Measurements from ENCODE around the gene CPLX1.

Gene CPLX1

DNA sequence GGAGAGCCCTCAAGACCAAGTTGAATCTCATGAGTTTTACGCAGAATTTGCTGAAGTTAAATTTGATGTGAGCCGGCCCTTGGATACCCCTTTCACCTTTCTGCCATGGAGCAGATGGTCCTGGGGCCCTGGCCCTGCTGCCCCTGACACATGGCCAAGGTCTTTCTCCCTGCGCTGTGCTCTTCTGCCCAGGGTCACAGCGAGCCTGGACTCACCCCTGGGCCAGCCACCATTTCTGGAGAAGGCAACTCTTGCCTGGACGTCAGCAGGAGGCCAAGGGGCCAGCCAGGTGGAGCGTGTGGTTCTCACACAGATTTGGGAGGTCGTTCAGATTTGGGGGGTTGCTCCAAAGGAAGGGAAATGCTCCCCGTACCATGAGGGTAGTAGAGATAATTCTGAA, 90.3 kb downstream of the CPLX1 start:
- no peak for DNase-seq (ENCODE audit: low spot score)
